K562 (cell line): ENCODE data around the gene NAA10. TPM values are rescaled to one million over a fixed set of nuclear protein-coding genes. Genes with fewer than 3 reads are reported as not detected.

Experiments
- CBFA2T2 ChIP-seq: fragments of 450-650 bp; conservative IDR thresholded peaks from 2 replicates; pipeline ENCODE4 v1.6.1; 2017; ENCODE audit warnings: mild to moderate bottlenecking
- CEBPB ChIP-seq: fragments of 450-650 bp; IDR thresholded peaks from 2 replicates; pipeline ENCODE4 v1.6.1; 2016; ENCODE audit warnings: missing genetic modification characterization, missing compliant biosample characterization
- EZH2 ChIP-seq: IDR thresholded peaks from 2 replicates; pipeline ENCODE4 v1.6.1; 2012; ENCODE audit warnings: low read depth, mild to moderate bottlenecking, inconsistent platforms, low read length, borderline replicate concordance
- FOXM1 ChIP-seq, 2 experiments: fragments of 450-650 bp in 1 of 2; sonication (generic) in 1 of 2; formaldehyde crosslinking in 1 of 2; IDR thresholded peaks; 2 replicates each; pipeline versions ENCODE4 v1.6.1 to v1.9.0; 2017 to 2022; ENCODE audit warnings: low read depth in 2 of 2, mild to moderate bottlenecking in 2 of 2, missing genetic modification reagents in 1 of 2, moderate library complexity in 1 of 2
- KDM1A ChIP-seq, 2 experiments: fragments of 450-650 bp; IDR thresholded peaks; 2 replicates each; pipeline ENCODE4 v1.6.1; 2016; ENCODE audit warnings: mild to moderate bottlenecking in 2 of 2
- PHB2 ChIP-seq: fragments of 450-650 bp; IDR thresholded peaks from 2 replicates; pipeline ENCODE4 v1.6.1; 2017; ENCODE audit warnings: low read depth
- RFX1 ChIP-seq: fragments of 450-650 bp; IDR thresholded peaks from 2 replicates; pipeline ENCODE4 v1.6.1; 2016; ENCODE audit warnings: mild to moderate bottlenecking, moderate library complexity
- RFX7 ChIP-seq: fragments of 250-450 bp; sonication (Bioruptor Pico); IDR thresholded peaks from 2 replicates; pipeline ENCODE4 v1.5.1; 2021; ENCODE audit warnings: mild to moderate bottlenecking
- TFAM ChIP-seq: fragments of 250-450 bp; sonication (Bioruptor Pico); conservative IDR thresholded peaks from 2 replicates; pipeline ENCODE4 v1.5.0; 2021; ENCODE audit warnings: mild to moderate bottlenecking, moderate library complexity
- XRCC3 ChIP-seq: fragments of 450-650 bp; IDR thresholded peaks from 2 replicates; pipeline ENCODE4 v1.6.1; 2017; ENCODE audit warnings: mild to moderate bottlenecking, moderate library complexity
- ZNF445 ChIP-seq: fragments of 250-450 bp; sonication (Bioruptor Pico); IDR thresholded peaks from 2 replicates; pipeline ENCODE4 v1.4.0; 2020; ENCODE audit warnings: low read depth, mild to moderate bottlenecking, moderate library complexity
- ZNF79 ChIP-seq: fragments of 250-450 bp; sonication (Bioruptor Pico); IDR thresholded peaks from 2 replicates; pipeline ENCODE4 v1.4.0; 2020; ENCODE audit warnings: low read depth, mild to moderate bottlenecking, moderate library complexity
- polyA plus RNA-seq, 8 experiments: library from polyadenylated mRNA; depleted of rRNA in 4 of 8; stranded (reverse) in 5 of 8; unstranded in 3 of 8; fragments of >200 nt; fragmentation: Nextera tagmentation in 2 of 8; fragmentation: Illumina TruSeq in 1 of 8; extraction: Ambion mirVana in 2 of 8; extraction: Trizol in 1 of 8; gene quantifications; 2 replicates each; pipeline versions ENCODE4 v1.2.1 to v1.2.3, GENCODE V29; 2011 to 2014; ENCODE audit warnings: inconsistent platforms in 1 of 8, missing spikeins in 1 of 8
- total RNA-seq, 7 experiments: library from RNA; depleted of rRNA in 6 of 7; stranded (reverse); fragments of >200 nt in 6 of 7; fragmentation: Illumina TruSeq in 2 of 7; extraction: Trizol in 2 of 7; gene quantifications; 2 replicates each; pipeline versions ENCODE4 v1.2.1 to v1.2.3, GENCODE V29; 2011 to 2021; ENCODE audit warnings: low replicate concordance in 1 of 7
- TF ChIP-seq, protein P1 (sequence below), 2 experiments: fragments of 450-650 bp; conservative IDR thresholded peaks; 2 replicates each; pipeline ENCODE4 v1.6.1; 2017; ENCODE audit warnings: mild to moderate bottlenecking in 2 of 2, moderate library complexity in 2 of 2
- TF ChIP-seq, protein P2 (sequence below), 2 experiments: fragments of 450-650 bp; IDR thresholded peaks; 2 replicates each; pipeline ENCODE4 v1.6.1; 2016
- TF ChIP-seq, protein P3 (sequence below): fragments of 450-650 bp; IDR thresholded peaks from 2 replicates; pipeline ENCODE4 v1.6.1; 2016; ENCODE audit warnings: antibody characterized with exemption

The NAA10 gene
- total and polyA plus RNA-seq, 9 of the 15 experiments (the other 6 are each of a cell fraction or from before 2014, with no cell fraction given) = 11.1 to 250 (median 134) TPM

DNA sequence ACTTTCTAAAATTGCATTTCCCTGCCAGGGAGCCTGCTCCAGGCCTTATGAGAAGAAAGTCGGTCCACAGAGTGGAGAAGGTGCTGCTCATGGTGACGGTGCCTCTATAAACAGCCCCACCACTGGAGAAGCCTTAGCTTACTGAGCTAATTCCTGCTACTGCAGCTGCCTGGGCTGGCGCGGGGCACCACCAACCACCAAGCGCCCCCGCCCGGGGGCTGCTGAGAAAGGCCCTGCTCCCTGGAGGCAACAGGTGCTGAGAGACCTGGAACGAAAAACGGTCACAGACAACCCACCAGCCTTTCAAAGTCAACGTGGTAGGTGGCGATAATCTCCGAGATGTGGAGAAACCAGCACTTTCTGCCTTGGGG is 33.9 kb upstream of the NAA10 start (continued):
- TF ChIP-seq, protein P1, sequence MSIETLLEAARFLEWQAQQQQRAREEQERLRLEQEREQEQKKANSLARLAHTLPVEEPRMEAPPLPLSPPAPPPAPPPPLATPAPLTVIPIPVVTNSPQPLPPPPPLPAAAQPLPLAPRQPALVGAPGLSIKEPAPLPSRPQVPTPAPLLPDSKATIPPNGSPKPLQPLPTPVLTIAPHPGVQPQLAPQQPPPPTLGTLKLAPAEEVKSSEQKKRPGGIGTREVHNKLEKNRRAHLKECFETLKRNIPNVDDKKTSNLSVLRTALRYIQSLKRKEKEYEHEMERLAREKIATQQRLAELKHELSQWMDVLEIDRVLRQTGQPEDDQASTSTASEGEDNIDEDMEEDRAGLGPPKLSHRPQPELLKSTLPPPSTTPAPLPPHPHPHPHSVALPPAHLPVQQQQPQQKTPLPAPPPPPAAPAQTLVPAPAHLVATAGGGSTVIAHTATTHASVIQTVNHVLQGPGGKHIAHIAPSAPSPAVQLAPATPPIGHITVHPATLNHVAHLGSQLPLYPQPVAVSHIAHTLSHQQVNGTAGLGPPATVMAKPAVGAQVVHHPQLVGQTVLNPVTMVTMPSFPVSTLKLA (conservative IDR thresholded peaks at IDR 0.05) = 0 out of 4 replicates have a peak, but pooled peaks of 1 of the 2 experiments have one; percentile 12
- TF ChIP-seq RFX7 (no peak), CEBPB (tag) (no peak), RFX1 (no peak), CBFA2T2 (peak; percentile 31; the same call in 1 of the 2 replicates), KDM1A (IDR thresholded peaks at IDR 0.05) (no peak), ZNF79 (CRISPR knock-in tag) (no peak), EZH2 (no peak), FOXM1 (IDR thresholded peaks at IDR 0.05; ENCODE audit: low read depth) (no peak), FOXM1 (CRISPR knock-in tag; IDR thresholded peaks at IDR 0.05; ENCODE audit: low read depth) (no peak), XRCC3 (no peak), ZNF445 (CRISPR knock-in tag) (no peak), TFAM (CRISPR knock-in tag) (no peak), PHB2 (no peak)
- TF ChIP-seq, protein P2, sequence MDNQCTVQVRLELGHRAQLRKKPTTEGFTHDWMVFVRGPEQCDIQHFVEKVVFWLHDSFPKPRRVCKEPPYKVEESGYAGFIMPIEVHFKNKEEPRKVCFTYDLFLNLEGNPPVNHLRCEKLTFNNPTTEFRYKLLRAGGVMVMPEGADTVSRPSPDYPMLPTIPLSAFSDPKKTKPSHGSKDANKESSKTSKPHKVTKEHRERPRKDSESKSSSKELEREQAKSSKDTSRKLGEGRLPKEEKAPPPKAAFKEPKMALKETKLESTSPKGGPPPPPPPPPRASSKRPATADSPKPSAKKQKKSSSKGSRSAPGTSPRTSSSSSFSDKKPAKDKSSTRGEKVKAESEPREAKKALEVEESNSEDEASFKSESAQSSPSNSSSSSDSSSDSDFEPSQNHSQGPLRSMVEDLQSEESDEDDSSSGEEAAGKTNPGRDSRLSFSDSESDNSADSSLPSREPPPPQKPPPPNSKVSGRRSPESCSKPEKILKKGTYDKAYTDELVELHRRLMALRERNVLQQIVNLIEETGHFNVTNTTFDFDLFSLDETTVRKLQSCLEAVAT (IDR thresholded peaks at IDR 0.05) = no peak
- TF ChIP-seq, protein P3, sequence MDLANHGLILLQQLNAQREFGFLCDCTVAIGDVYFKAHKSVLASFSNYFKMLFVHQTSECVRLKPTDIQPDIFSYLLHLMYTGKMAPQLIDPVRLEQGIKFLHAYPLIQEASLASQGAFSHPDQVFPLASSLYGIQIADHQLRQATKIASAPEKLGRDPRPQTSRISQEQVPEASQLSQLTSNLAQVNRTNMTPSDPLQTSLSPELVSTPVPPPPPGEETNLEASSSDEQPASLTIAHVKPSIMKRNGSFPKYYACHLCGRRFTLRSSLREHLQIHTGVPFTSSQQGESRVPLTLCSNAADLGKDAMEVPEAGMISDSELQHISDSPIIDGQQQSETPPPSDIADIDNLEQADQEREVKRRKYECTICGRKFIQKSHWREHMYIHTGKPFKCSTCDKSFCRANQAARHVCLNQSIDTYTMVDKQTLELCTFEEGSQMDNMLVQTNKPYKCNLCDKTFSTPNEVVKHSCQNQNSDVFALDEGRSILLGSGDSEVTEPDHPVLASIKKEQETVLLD = no peak
- TF ChIP-seq, all 486 proteins: peak for 15
